A549 (cell line): ENCODE data around the gene SOS1. TPM values are rescaled to one million over a fixed set of nuclear protein-coding genes. Genes with fewer than 3 reads are reported as not detected.

Experiments
- ATAC-seq, 2 experiments: fragments of 200-7000 bp in 1 of 2; fragments of >200 bp in 1 of 2; cut with Nextera tagmentation in 1 of 2; cut with Tn5 transposase in 1 of 2; 3 replicates each; pipeline versions ENCODE4 v1.8.0 to v1.9.1; 2018 to 2020; ENCODE audit warnings: mild to moderate bottlenecking in 1 of 2, moderate library complexity in 1 of 2
- CTCF ChIA-PET: fragments of 300-600 bp; sonication (Branson Sonifier 250); formaldehyde crosslinking; extraction: SDS; loops from one replicate; lab custom pipeline; 2021; ENCODE audit warnings: antibody characterized with exemption, inconsistent platforms; lab: Yijun Ruan, JAX
- POLR2A ChIA-PET: fragments of 350-600 bp; formaldehyde crosslinking; extraction: SDS; loops from one replicate; lab custom pipeline; 2021; ENCODE audit warnings: antibody characterized with exemption, inconsistent platforms; lab: Yijun Ruan, JAX
- DNase-seq, 2 experiments: peaks; one replicate each; pipeline versions ENCODE4 v3.0.0 to v3.0.0-alpha.2; 2011 to 2016; ENCODE audit warnings: low read depth in 1 of 2, low spot score in 1 of 2
- FAIRE-seq: peaks from 2 replicates; lab custom pipeline; 2011; peaks lifted over from hg19 to GRCh38; lab: Jason Lieb, UNC
- H3K27ac ChIP-seq, 2 experiments: fragments of >200 bp; sonication (Bioruptor Twin); formaldehyde crosslinking; 3 replicates each; pipeline ENCODE4 v1.5.1; 2016 to 2017
- H3K4me1 ChIP-seq: fragments of >200 bp; sonication (Bioruptor Twin); formaldehyde crosslinking; 3 replicates; pipeline ENCODE4 v1.6.1; 2016
- H3K4me2 ChIP-seq: fragments of >200 bp; sonication (Bioruptor Twin); formaldehyde crosslinking; 3 replicates; pipeline ENCODE4 v1.6.1; 2016
- H3K4me3 ChIP-seq: fragments of >200 bp; sonication (Bioruptor Twin); formaldehyde crosslinking; 3 replicates; pipeline ENCODE4 v1.5.1; 2016
- H3K9me3 ChIP-seq: fragments of >200 bp; sonication (Bioruptor Twin); formaldehyde crosslinking; 3 replicates; pipeline ENCODE4 v1.6.1; 2016
- CBX8 ChIP-seq: fragments of 200-600 bp; sonication (generic); IDR thresholded peaks from 2 replicates; pipeline ENCODE4 v1.6.1; 2016
- EHF ChIP-seq: fragments of 250-450 bp; sonication (Bioruptor Pico); IDR thresholded peaks from 2 replicates; pipeline ENCODE4 v1.5.0; 2020; ENCODE audit warnings: mild to moderate bottlenecking
- ESRRA ChIP-seq: fragments of 150-350 bp; IDR thresholded peaks from 2 replicates; pipeline ENCODE4 v1.6.1; 2014; ENCODE audit warnings: mild to moderate bottlenecking, low read length, borderline replicate concordance
- FOSL2 ChIP-seq, 2 experiments: fragments of 450-650 bp in 1 of 2; fragments of >200 bp in 1 of 2; sonication (Bioruptor Twin) in 1 of 2; formaldehyde crosslinking; IDR thresholded peaks; 2 replicates each; pipeline versions ENCODE4 v1.5.0 to v1.6.1; 2016 to 2020; ENCODE audit warnings: mild to moderate bottlenecking in 1 of 2, moderate library complexity in 1 of 2
- GATA3 ChIP-seq: IDR thresholded peaks from 2 replicates; pipeline ENCODE4 v1.6.1; 2012; ENCODE audit warnings: borderline replicate concordance
- HOXB13 ChIP-seq: fragments of 250-450 bp; sonication (Bioruptor Pico); IDR thresholded peaks from 2 replicates; pipeline ENCODE4 v1.5.0; 2020; ENCODE audit warnings: low read depth, mild to moderate bottlenecking, moderate library complexity
- HOXB5 ChIP-seq: fragments of 250-450 bp; sonication (Bioruptor Pico); IDR thresholded peaks from 2 replicates; pipeline ENCODE4 v1.5.0; 2020; ENCODE audit warnings: mild to moderate bottlenecking, moderate library complexity
- JUNB ChIP-seq: fragments of >200 bp; sonication (Bioruptor Twin); formaldehyde crosslinking; IDR thresholded peaks from 2 replicates; pipeline ENCODE4 v1.6.1; 2016
- MAFK ChIP-seq: fragments of 450-650 bp; IDR thresholded peaks from 2 replicates; pipeline ENCODE4 v1.6.1; 2014; ENCODE audit not compliant: partially characterized antibody
- MAX ChIP-seq: IDR thresholded peaks from 2 replicates; pipeline ENCODE4 v1.6.1; 2012
- NFE2L2 ChIP-seq: fragments of 150-350 bp; conservative IDR thresholded peaks from 2 replicates; pipeline ENCODE4 v1.6.1; 2014; ENCODE audit warnings: low read length
- NR3C1 ChIP-seq: fragments of >200 bp; sonication (Bioruptor Twin); formaldehyde crosslinking; IDR thresholded peaks from 3 replicates; pipeline ENCODE4 v1.6.1; 2017
- PHF8 ChIP-seq: fragments of 200-600 bp; sonication (generic); IDR thresholded peaks from 2 replicates; pipeline ENCODE4 v1.6.1; 2016; ENCODE audit warnings: low read depth, mild to moderate bottlenecking, antibody characterized with exemption, moderate library complexity, borderline replicate concordance
- POLR2A ChIP-seq: IDR thresholded peaks from 2 replicates; pipeline ENCODE4 v1.6.1; 2012; ENCODE audit warnings: mild to moderate bottlenecking, low read length
- RAD21 ChIP-seq, 2 experiments: fragments of >200 bp in 1 of 2; sonication (Bioruptor Twin) in 1 of 2; formaldehyde crosslinking in 1 of 2; IDR thresholded peaks in 1 of 2; conservative IDR thresholded peaks in 1 of 2; 2 replicates in 1 of 2; 3 replicates in 1 of 2; pipeline ENCODE4 v1.6.1; 2012 to 2018; ENCODE audit warnings: inconsistent platforms in 1 of 2
- RFX5 ChIP-seq: fragments of 450-650 bp; IDR thresholded peaks from 2 replicates; pipeline ENCODE4 v1.7.1; 2014; ENCODE audit warnings: antibody characterized with exemption, mild to moderate bottlenecking, moderate library complexity
- SMC3 ChIP-seq: fragments of >200 bp; sonication (Bioruptor Twin); formaldehyde crosslinking; IDR thresholded peaks from 3 replicates; pipeline ENCODE4 v1.6.1; 2018; ENCODE audit warnings: inconsistent platforms
- SREBF2 ChIP-seq: fragments of 450-650 bp; IDR thresholded peaks from 2 replicates; pipeline ENCODE4 v1.6.1; 2014; ENCODE audit warnings: mild to moderate bottlenecking, moderate library complexity
- TP53 ChIP-seq: fragments of 250-450 bp; sonication (Bioruptor Pico); IDR thresholded peaks from 2 replicates; pipeline ENCODE4 v1.5.0; 2021; ENCODE audit warnings: mild to moderate bottlenecking, moderate library complexity
- USF2 ChIP-seq: fragments of 450-650 bp; IDR thresholded peaks from 2 replicates; pipeline ENCODE4 v1.6.1; 2014; ENCODE audit warnings: antibody characterized with exemption
- ZNF302 ChIP-seq: fragments of 250-450 bp; sonication (Bioruptor Pico); IDR thresholded peaks from 2 replicates; pipeline ENCODE4 v1.9.0; 2021; ENCODE audit warnings: inconsistent platforms, mild to moderate bottlenecking, moderate library complexity
- ZSCAN20 ChIP-seq: fragments of 250-450 bp; sonication (Bioruptor Pico); IDR thresholded peaks from 2 replicates; pipeline ENCODE4 v1.8.0; 2022; ENCODE audit warnings: mild to moderate bottlenecking, moderate library complexity
- WGBS: methylation state at CpG from one replicate; pipeline ENCODE4 v1.1.6; 2017; ENCODE audit errors: missing lambda C conversion rate; 5-methylcytosine and 5-hydroxymethylcytosine counted together
- polyA plus RNA-seq, 4 experiments: library from polyadenylated mRNA; depleted of rRNA in 3 of 4; stranded (reverse); fragments of >200 nt; fragmentation: RNase III in 1 of 4; extraction: RNeasy Plus Mini Kit Qiagen cat#74134 plus additional on column Dnase treatment in 1 of 4; gene quantifications; 2 replicates in 3 of 4; 3 replicates in 1 of 4; pipeline ENCODE4 v1.2.3, GENCODE V29; 2011 to 2017
- small RNA-seq, 6 experiments: library from RNA; depleted of rRNA; stranded (forward); fragments of <200 nt; gene quantifications; one replicate each; pipeline ENCODE3, GENCODE V24; 2012

Gene SOS1
- polyA plus RNA-seq, 2 of the 4 experiments (the other 2 are of a cell fraction), result 19.6 to 48.9 TPM

GRCh38 chr2:38935568-38936172 is 185.2 kb downstream of the SOS1 start:
- no peak overlapping the region for H3K4me2 ChIP-seq
- TF ChIP-seq ZSCAN20 (CRISPR knock-in tag), result no peak
- no peak for TF ChIP-seq HOXB13 (CRISPR knock-in tag)
- no peak for TF ChIP-seq ESRRA
- TF ChIP-seq FOSL2 (IDR thresholded peaks at IDR 0.05), result no peak
- TF ChIP-seq FOSL2 (CRISPR knock-in tag; IDR thresholded peaks at IDR 0.05), result 0 out of 2 replicates have a peak, but pooled peaks have one; percentile 4
- TF ChIP-seq GATA3, result no peak
- H3K27ac ChIP-seq, result no peak overlapping the region
- FAIRE-seq, result no peak
- POLR2A ChIA-PET, result no interaction called here
- H3K9me3 ChIP-seq, result no peaks in the 10 kb centered on the region
- H3K4me3 ChIP-seq, result no peak overlapping the region
- ATAC-seq, result peak in 1 of 2 experiments; percentile 55; a peak in 2 of 6 replicates
- no peak for DNase-seq
- WGBS, result 58% methylated on average over 4 of the region's 4 CpGs
- CTCF ChIA-PET, result interaction anchor here (0.7 to 5.7 kb wide), 2 partner anchors 13 to 317 kb away, joined by 3 to 50 read pairs; no protein-coding TSS in a partner anchor
- no peaks in the 10 kb centered on the region for H3K4me1 ChIP-seq

GRCh38 chr2:38934742-38935141 is 186.1 kb downstream of the SOS1 start:
- H3K4me3 ChIP-seq, result no peak overlapping the region
- no peak overlapping the region for H3K4me2 ChIP-seq
- CTCF ChIA-PET, result interaction anchor here (0.6 to 5.7 kb wide), 3 partner anchors 13 to 128 kb away, joined by 3 to 50 read pairs (median 3); no protein-coding TSS in a partner anchor
- DNase-seq (no peak), ATAC-seq (no peak), FAIRE-seq (no peak)
- no peaks in the 10 kb centered on the region for H3K4me1 ChIP-seq
- POLR2A ChIA-PET, result no interaction called here
- TF ChIP-seq RAD21 (conservative IDR thresholded peaks at IDR 0.05 in 1 of 2, IDR thresholded peaks at IDR 0.05 in 1 of 2) (no peak), TP53 (CRISPR knock-in tag) (no peak), SREBF2 (no peak), PHF8 (no peak), USF2 (no peak)
- H3K9me3 ChIP-seq, result no peaks in the 10 kb centered on the region
- H3K27ac ChIP-seq, result no peak overlapping the region
- 63% methylated on average over 5 of the region's 5 CpGs for WGBS

- H3K4me3 ChIP-seq, result no peak overlapping the region
- no peaks in the 10 kb centered on the region for H3K9me3 ChIP-seq
- CTCF ChIA-PET, result interaction anchor here (1.2 kb wide), 1 partner anchor 12 kb away, joined by 3 read pairs; no protein-coding TSS in a partner anchor
- no peak overlapping the region for H3K4me2 ChIP-seq
- no peak for TF ChIP-seq SMC3
- TF ChIP-seq, all 56 proteins: peak for 0
- ATAC-seq, result no peak
- 71% methylated on average over 3 of the region's 3 CpGs for WGBS
- Histone ChIP-seq H3K27ac (no peak overlapping the region), H3K4me1 (no peaks in the 10 kb centered on the region)
- POLR2A ChIA-PET, result no interaction called here
- DNase-seq, result no peak
- FAIRE-seq, result no peak
Observed at GRCh38 chr2:38933653-38934052, 187.2 kb downstream of the SOS1 start.

- CTCF ChIA-PET, result interaction anchor here (0.6 to 1.4 kb wide), 6 partner anchors 12 to 174 kb away, joined by 3 to 5 read pairs (median 3); no protein-coding TSS in a partner anchor
Observed at GRCh38 chr2:38932586-38932985, 188.3 kb downstream of the SOS1 start.

More at GRCh38 chr2:38932586-38932985, 188.3 kb downstream of the SOS1 start:
- no peaks in the 10 kb centered on the region for H3K9me3 ChIP-seq
- H3K4me3 ChIP-seq, result no peak overlapping the region
- WGBS, result 3% methylated on average over 1 of the region's 1 CpG
- H3K4me1 ChIP-seq, result no peaks in the 10 kb centered on the region
- FAIRE-seq (no peak), ATAC-seq (no peak; a peak in 1 of 6 replicates), DNase-seq (no peak)
- no peak overlapping the region for H3K27ac ChIP-seq
- no peak overlapping the region for H3K4me2 ChIP-seq
- TF ChIP-seq NFE2L2 (no peak), EHF (CRISPR knock-in tag) (no peak), MAX (no peak), NR3C1 (no peak), RFX5 (no peak), RAD21 (conservative IDR thresholded peaks at IDR 0.05 in 1 of 2, IDR thresholded peaks at IDR 0.05 in 1 of 2) (no peak), CBX8 (no peak), HOXB5 (CRISPR knock-in tag) (no peak), SREBF2 (no peak), ZSCAN20 (CRISPR knock-in tag) (no peak), MAFK (no peak), POLR2A (no peak), TP53 (CRISPR knock-in tag) (no peak), JUNB (no peak), ZNF302 (no peak)
- POLR2A ChIA-PET, result no interaction called here

Small RNA genes lying within 50 kb of the gene (small RNA-seq; reads per million reads assigned to genes)
- 0 reads per million in 6 experiments for gene HSPE1P13
- 0 reads per million in 6 experiments for gene RF00019
- gene RN7SL96P, result 0 reads per million in 6 experiments
- gene RNU6-198P, result 0 to 6.0 (median 0) reads per million in 6 experiments

Other genes starting within 250 kb of the SOS1 start
- gene DHX57, start 245.1 kb downstream of the SOS1 start, polyA plus RNA-seq (2011; rRNA removed), result 31.8 and 36.8 TPM in 2 replicates
- 20.6 to 21.6 TPM (median 21.1 TPM) in 3 replicates for gene DHX57, start 245.1 kb downstream of the SOS1 start, polyA plus RNA-seq (2017; fragmentation: RNase III; extraction: RNeasy Plus Mini Kit Qiagen cat#74134 plus additional on column Dnase treatment)
- 32.5 and 54.7 TPM in 2 replicates for gene MORN2, start 245.1 kb downstream of the SOS1 start, polyA plus RNA-seq (2011; rRNA removed)
- 44.7 to 48.9 TPM (median 45.9 TPM) in 3 replicates for gene MORN2, start 245.1 kb downstream of the SOS1 start, polyA plus RNA-seq (2017; fragmentation: RNase III; extraction: RNeasy Plus Mini Kit Qiagen cat#74134 plus additional on column Dnase treatment)
- 0.22 and 0.23 TPM in 2 replicates for gene ARHGEF33, start 231.2 kb downstream of the SOS1 start, polyA plus RNA-seq (2011; rRNA removed)
- 0.08 to 0.22 TPM (median 0.14 TPM) in 3 replicates for gene ARHGEF33, start 231.2 kb downstream of the SOS1 start, polyA plus RNA-seq (2017; fragmentation: RNase III; extraction: RNeasy Plus Mini Kit Qiagen cat#74134 plus additional on column Dnase treatment)
- 0.06 TPM in 1 of 2 replicates, not detected in the other for gene CDKL4, start 122.9 kb upstream of the SOS1 start, polyA plus RNA-seq (2011; rRNA removed)
- gene CDKL4, start 122.9 kb upstream of the SOS1 start, polyA plus RNA-seq (2017; fragmentation: RNase III; extraction: RNeasy Plus Mini Kit Qiagen cat#74134 plus additional on column Dnase treatment), result not detected in 3 replicates